Gastroesophageal sphincter (tissue), 4 donors: ENCODE measurements around the gene DYNC1I1. TPM values are rescaled to one million over a fixed set of nuclear protein-coding genes. Genes with fewer than 3 reads are reported as not detected.

Experiments used
- ATAC-seq: fragments of 150-250 bp; one replicate; pipeline ENCODE4 v1.9.1; 2016; ENCODE audit warnings: mild to moderate bottlenecking, moderate library complexity
- H3K27ac ChIP-seq, 4 donors: fragments of 200-600 bp; sonication (generic) in 3 of 4; 1 replicate in 3 of 4; 2 replicates in 1 of 4; pipeline ENCODE4 v1.5.1; 2016 to 2019
- H3K27me3 ChIP-seq: fragments of 200-600 bp; sonication (generic); one replicate; pipeline ENCODE4 v1.5.1; 2019
- H3K36me3 ChIP-seq, 2 donors: fragments of 200-600 bp; sonication (generic); one replicate each; pipeline ENCODE4 v1.5.1; 2019; ENCODE audit warnings: control low read depth in 1 of 2
- H3K4me1 ChIP-seq, 3 donors: fragments of 200-600 bp; sonication (generic); 1 replicate in 2 of 3; 2 replicates in 1 of 3; pipeline ENCODE4 v1.5.1; 2016 to 2019; ENCODE audit warnings: control low read depth in 2 of 3
- H3K4me3 ChIP-seq, 2 donors: fragments of 200-600 bp; sonication (generic); one replicate each; pipeline ENCODE4 v1.5.1; 2019; ENCODE audit warnings: mild to moderate bottlenecking in 1 of 2, moderate library complexity in 1 of 2
- H3K9me3 ChIP-seq, 3 donors: fragments of 200-600 bp; sonication (generic); one replicate each; pipeline ENCODE4 v1.5.1; 2017 to 2019; ENCODE audit warnings: control low read depth in 2 of 3
- EP300 ChIP-seq: sonication (generic); formaldehyde crosslinking; IDR thresholded peaks from one replicate; pipeline ENCODE4 v1.6.1; 2017; ENCODE audit warnings: antibody characterized with exemption, mild to moderate bottlenecking
- POLR2A ChIP-seq, 2 donors: fragments of 450-650 bp; IDR thresholded peaks; one replicate each; pipeline ENCODE4 v1.6.1; 2017; ENCODE audit warnings: antibody characterized with exemption in 2 of 2, mild to moderate bottlenecking in 2 of 2, moderate library complexity in 1 of 2
- POLR2AphosphoS5 ChIP-seq: sonication (generic); formaldehyde crosslinking; IDR thresholded peaks from one replicate; pipeline ENCODE4 v1.6.1; 2017; ENCODE audit warnings: antibody characterized with exemption
- WGBS, 2 donors: methylation state at CpG; one replicate each; pipeline ENCODE4 v1.1.5; 2018; ENCODE audit warnings: low coverage in 1 of 2; 5-methylcytosine and 5-hydroxymethylcytosine counted together
- total RNA-seq, 4 donors: library from RNA; depleted of rRNA; stranded (reverse); fragments of >200 nt; gene quantifications; one replicate each; pipeline ENCODE4 v1.1.0, GENCODE V29; 2016
- TF ChIP-seq, protein P1 (sequence below), 4 experiments: fragments of 200-600 bp in 2 of 4; fragments of 450-650 bp in 2 of 4; sonication (generic) in 1 of 4; IDR thresholded peaks; one replicate each; pipeline ENCODE4 v1.5.1; 2017 to 2019; ENCODE audit warnings: antibody characterized with exemption in 4 of 4, mild to moderate bottlenecking in 2 of 4, moderate library complexity in 2 of 4

DYNC1I1 gene
- total RNA-seq, 4 donors from 2014 or later = 7.6 to 23.8 (median 18.2) TPM

DNA sequence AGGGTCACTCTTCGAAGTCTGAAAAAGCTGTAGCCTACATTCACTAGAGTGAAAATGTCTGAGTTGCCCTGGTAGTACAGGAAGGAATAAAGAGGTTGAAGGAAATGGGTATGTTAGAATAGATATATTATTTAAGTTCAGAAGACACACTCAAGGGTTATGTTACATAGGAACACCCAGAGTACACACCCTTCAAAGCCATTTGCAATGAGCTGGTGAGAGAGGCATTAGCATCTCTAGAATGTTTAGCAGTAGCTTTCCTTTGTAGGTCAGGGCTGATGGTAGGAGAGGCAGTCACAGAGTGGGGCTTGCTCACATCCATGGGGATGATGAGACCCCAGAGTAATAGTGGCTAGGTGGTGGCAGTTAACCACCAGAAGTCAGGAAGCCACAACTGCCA, 328.4 kb downstream of the DYNC1I1 start:
- WGBS, 2 donors = 58% methylated on average over 1 of the region's 1 CpG; no CpG with 5 or more reads in 1 of the 2 donors
- TF ChIP-seq POLR2AphosphoS5 (no peak), EP300 (no peak), POLR2A (IDR thresholded peaks at IDR 0.05) (no peak)
- TF ChIP-seq, protein P1, sequence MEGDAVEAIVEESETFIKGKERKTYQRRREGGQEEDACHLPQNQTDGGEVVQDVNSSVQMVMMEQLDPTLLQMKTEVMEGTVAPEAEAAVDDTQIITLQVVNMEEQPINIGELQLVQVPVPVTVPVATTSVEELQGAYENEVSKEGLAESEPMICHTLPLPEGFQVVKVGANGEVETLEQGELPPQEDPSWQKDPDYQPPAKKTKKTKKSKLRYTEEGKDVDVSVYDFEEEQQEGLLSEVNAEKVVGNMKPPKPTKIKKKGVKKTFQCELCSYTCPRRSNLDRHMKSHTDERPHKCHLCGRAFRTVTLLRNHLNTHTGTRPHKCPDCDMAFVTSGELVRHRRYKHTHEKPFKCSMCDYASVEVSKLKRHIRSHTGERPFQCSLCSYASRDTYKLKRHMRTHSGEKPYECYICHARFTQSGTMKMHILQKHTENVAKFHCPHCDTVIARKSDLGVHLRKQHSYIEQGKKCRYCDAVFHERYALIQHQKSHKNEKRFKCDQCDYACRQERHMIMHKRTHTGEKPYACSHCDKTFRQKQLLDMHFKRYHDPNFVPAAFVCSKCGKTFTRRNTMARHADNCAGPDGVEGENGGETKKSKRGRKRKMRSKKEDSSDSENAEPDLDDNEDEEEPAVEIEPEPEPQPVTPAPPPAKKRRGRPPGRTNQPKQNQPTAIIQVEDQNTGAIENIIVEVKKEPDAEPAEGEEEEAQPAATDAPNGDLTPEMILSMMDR (IDR thresholded peaks at IDR 0.05) = no peak

DNA sequence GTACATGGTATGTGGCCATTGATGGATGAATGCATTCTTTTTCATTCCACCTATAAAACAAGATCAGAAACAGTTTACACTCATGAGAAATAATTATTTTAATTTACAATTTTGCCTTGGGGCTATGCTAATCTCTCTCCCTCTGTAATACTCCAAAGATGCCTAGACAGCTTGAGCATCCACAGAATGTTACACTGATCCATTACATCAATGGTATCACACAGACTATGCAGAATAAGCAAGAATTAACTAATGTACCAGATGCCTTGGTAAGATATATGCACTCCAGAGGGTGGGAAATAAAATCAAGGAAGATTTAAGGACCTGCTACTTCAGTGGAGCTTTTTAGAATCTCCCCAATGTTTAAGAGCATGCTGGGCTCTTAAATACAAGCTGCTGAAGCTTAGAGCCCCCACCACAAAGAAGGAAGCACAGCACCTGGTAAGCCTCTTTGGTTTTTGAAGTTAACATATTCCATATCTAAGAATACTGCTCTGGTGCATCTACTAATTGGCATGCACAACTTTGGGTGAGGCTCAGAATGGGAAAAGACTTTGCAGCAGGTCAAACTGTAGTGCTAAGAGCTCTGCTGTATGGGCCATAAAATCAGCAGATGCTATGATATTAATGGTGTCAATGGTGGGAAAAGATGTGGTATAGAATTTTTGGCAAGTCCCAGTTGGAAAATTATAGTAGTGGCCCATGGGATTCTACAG, 329.9 kb downstream of the DYNC1I1 start:
- peaks cover 0 to 4% (median 0%) of the 10 kb centered on the region in 3 donors for H3K9me3 ChIP-seq
- no peaks in the 10 kb centered on the region for H3K27me3 ChIP-seq
- H3K27ac ChIP-seq = no peak overlapping the region
- no peak overlapping the region for H3K4me3 ChIP-seq
- ATAC-seq = no peak
- H3K36me3 ChIP-seq = no peaks in the 10 kb centered on the region
- TF ChIP-seq POLR2A (IDR thresholded peaks at IDR 0.05) = no peak
- TF ChIP-seq, protein P1 (IDR thresholded peaks at IDR 0.05) = no peak
- TF ChIP-seq POLR2AphosphoS5 = no peak
- no peak for TF ChIP-seq EP300
- no peaks in the 10 kb centered on the region for H3K4me1 ChIP-seq

More for the DNA sequence above, 328.4 kb downstream of the DYNC1I1 start:
- no peaks in the 10 kb centered on the region for H3K4me1 ChIP-seq
- no peak overlapping the region for H3K27ac ChIP-seq
- ATAC-seq = no peak
- no peak overlapping the region for H3K4me3 ChIP-seq
- peaks cover 0 to 4% (median 0%) of the 10 kb centered on the region in 3 donors for H3K9me3 ChIP-seq
- no peaks in the 10 kb centered on the region for H3K27me3 ChIP-seq
- no peaks in the 10 kb centered on the region for H3K36me3 ChIP-seq

DNA sequence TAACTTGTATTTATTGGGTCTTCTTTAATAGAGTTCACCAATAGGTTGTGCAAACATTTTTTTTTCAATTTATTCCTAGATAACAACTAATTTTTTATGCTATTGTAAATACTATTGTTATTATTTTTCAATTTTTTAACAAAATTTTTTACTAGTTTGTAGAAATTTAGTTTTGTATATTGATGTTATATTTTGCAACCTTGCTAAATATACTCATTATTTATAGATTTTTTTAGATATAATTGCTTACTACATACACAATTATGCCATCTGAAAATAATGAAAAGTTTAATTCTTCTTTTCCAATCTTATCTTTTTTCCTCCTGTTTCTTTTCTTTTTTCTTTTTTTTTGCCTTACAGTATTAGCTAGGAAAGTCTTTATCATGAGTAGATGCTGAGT, 332.6 kb downstream of the DYNC1I1 start:
- ATAC-seq = no peak
- H3K4me3 ChIP-seq = no peak overlapping the region
- TF ChIP-seq, protein P1 (IDR thresholded peaks at IDR 0.05) = no peak
- no peak for TF ChIP-seq POLR2A (IDR thresholded peaks at IDR 0.05)
- no peaks in the 10 kb centered on the region for H3K4me1 ChIP-seq
- H3K9me3 ChIP-seq = no peaks in the 10 kb centered on the region
- no peak overlapping the region for H3K27ac ChIP-seq
- H3K36me3 ChIP-seq = no peaks in the 10 kb centered on the region
- H3K27me3 ChIP-seq = no peaks in the 10 kb centered on the region

DNA sequence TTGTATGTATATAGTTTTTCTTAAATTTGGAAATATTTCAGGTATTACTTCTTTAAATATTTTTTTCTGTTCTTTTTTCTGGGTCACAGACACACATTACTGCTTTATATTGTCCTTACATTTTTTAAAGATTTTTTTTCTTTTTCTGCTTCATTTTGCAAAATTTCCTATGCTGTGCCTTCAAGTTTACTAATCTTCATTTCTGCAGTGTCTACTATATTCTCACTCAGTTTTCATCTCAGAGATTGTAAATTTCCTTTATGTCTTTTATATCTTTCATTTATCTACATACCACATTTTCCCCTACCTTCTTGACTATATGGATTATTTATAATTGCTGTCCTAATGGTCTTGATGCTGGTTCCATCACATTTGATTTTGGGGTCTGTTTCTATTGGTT, 339.1 kb downstream of the DYNC1I1 start:
- Histone ChIP-seq H3K4me1 (no peaks in the 10 kb centered on the region), H3K27ac (no peak overlapping the region), H3K27me3 (no peaks in the 10 kb centered on the region), H3K36me3 (no peaks in the 10 kb centered on the region), H3K9me3 (peaks cover 0 to 5% (median 0%) of the 10 kb centered on the region in 3 donors), H3K4me3 (no peak overlapping the region)
- no peak for TF ChIP-seq EP300
- no peak for TF ChIP-seq POLR2A (IDR thresholded peaks at IDR 0.05)
- TF ChIP-seq, protein P1 (IDR thresholded peaks at IDR 0.05) = no peak
- TF ChIP-seq POLR2AphosphoS5 = no peak
- no peak for ATAC-seq

DNA sequence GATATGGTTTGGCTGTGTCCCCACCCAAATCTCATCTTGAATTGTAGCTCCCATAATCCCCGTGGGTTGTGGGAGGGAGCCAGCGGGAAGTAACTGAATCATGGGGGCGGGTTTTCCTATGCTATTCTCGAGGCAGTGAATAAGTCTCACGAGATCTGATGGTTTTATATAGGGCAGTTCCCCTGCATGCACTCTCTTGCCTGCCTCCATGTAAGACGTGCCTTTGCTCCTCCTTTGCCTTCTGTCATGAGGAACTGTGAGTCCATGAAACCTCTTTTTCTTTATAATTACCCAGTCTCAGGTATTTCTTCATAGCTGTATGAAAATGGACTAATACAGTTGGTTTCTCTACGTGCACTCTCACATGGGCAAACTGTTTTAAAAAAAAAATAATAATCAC, 341.8 kb downstream of the DYNC1I1 start:
- no peak overlapping the region for H3K4me3 ChIP-seq
- 81 to 88% methylated on average over 6 of the region's 7 CpGs for WGBS, 2 donors
- no peaks in the 10 kb centered on the region for H3K36me3 ChIP-seq
- peaks cover 0 to 5% (median 0%) of the 10 kb centered on the region in 3 donors for H3K9me3 ChIP-seq
- no peak for ATAC-seq
- no peaks in the 10 kb centered on the region for H3K27me3 ChIP-seq
- TF ChIP-seq POLR2A (IDR thresholded peaks at IDR 0.05) (no peak), EP300 (no peak), POLR2AphosphoS5 (no peak)
- TF ChIP-seq, protein P1 (IDR thresholded peaks at IDR 0.05) = no peak
- no peaks in the 10 kb centered on the region for H3K4me1 ChIP-seq
- H3K27ac ChIP-seq = no peak overlapping the region
